AG10803 (cell line): ENCODE measurements around the gene PLG.
"Not testable (repeated sequence)": the region's sequence is repeated elsewhere in the genome, so short reads cannot be mapped to it uniquely, and the experiment has no call there.

Experiments used
- DNase-seq: peaks from one replicate; pipeline ENCODE4 v3.0.0; 2010; ENCODE audit warnings: low read depth
- H3K4me3 ChIP-seq: 2 replicates; pipeline ENCODE4 v1.5.1; 2011; ENCODE audit warnings: mild to moderate bottlenecking, low read length, control low read depth
- CTCF ChIP-seq: conservative IDR thresholded peaks from 2 replicates; pipeline ENCODE4 v1.5.1; 2011; ENCODE audit warnings: mild to moderate bottlenecking, low read length, control low read depth, inconsistent platforms

The PLG gene

GRCh38 chr6:160734627-160735026 is 32.6 kb downstream of the PLG start:
- no peak overlapping the region for H3K4me3 ChIP-seq
- no peak for TF ChIP-seq CTCF
- no peak for DNase-seq

GRCh38 chr6:160735523-160735922 is 33.5 kb downstream of the PLG start:
- TF ChIP-seq CTCF, result no peak
- H3K4me3 ChIP-seq, result no peak overlapping the region
- no peak for DNase-seq

GRCh38 chr6:160737934-160738333 is 35.9 kb downstream of the PLG start:
- H3K4me3 ChIP-seq, result no peak overlapping the region
- no peak for TF ChIP-seq CTCF
- no peak for DNase-seq

GRCh38 chr6:160739955-160740354 is 37.9 kb downstream of the PLG start:
- no peak for TF ChIP-seq CTCF
- no peak for DNase-seq
- no peak overlapping the region for H3K4me3 ChIP-seq

- not testable (repeated sequence) for DNase-seq, H3K4me3 ChIP-seq
Measured at GRCh38 chr6:160741012-160741411, 39.0 kb downstream of the PLG start.

- DNase-seq, result no peak
- no peak for TF ChIP-seq CTCF
Measured at GRCh38 chr6:160742090-160742489, 40.0 kb downstream of the PLG start.

GRCh38 chr6:160750276-160750689 is 48.2 kb downstream of the PLG start:
- H3K4me3 ChIP-seq, result no peak overlapping the region
- DNase-seq, result no peak

More at GRCh38 chr6:160742090-160742489, 40.0 kb downstream of the PLG start:
- no peak overlapping the region for H3K4me3 ChIP-seq

GRCh38 chr6:160753211-160753610 is 51.2 kb downstream of the PLG start:
- not testable (repeated sequence) for DNase-seq, H3K4me3 ChIP-seq

More at GRCh38 chr6:160750276-160750689, 48.2 kb downstream of the PLG start:
- peak; percentile 46 for TF ChIP-seq CTCF
